ENCODE data around the gene SLC35F1. TPM values are rescaled to one million over a fixed set of nuclear protein-coding genes. Genes with fewer than 3 reads are reported as not detected.

The SLC35F1 gene
- total and polyA plus RNA-seq, 2 donors (not counting 3 experiments of a cell fraction or from before 2014, with no cell fraction given), result not detected

DNA sequence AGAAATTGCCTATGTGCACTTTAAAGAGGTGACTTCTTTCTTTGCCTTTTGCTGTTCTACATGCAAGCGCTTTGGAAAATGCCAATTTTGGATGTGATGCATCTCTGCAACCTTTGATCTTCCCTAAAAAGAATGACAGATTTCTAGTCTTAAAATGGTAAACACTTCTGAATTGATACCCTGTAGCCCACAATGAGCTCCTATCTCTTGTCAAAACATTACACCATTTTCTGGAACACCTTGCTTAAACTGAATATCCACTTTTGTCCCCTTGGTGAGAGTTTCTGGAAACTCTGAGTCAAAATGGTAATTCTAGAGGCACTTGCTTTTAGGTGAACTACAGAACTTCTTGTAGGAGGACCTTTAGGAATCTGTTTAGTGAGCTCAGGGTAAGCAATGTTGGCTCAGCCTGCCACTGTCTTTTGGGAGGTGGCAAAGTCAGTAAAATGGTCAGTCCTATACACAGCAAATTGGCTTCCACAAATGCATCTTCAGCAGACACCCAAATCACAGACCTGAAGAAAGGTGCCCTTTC is 216.5 kb downstream of the SLC35F1 start:
- no peaks in the 10 kb centered on the region for H3K27me3 ChIP-seq (ENCODE audit: control insufficient read depth in 2 of 2, insufficient read depth in 2 of 2, low read length in 2 of 2)
- no peaks in the 10 kb centered on the region for H3K36me3 ChIP-seq (ENCODE audit: control insufficient read depth in 2 of 2, extremely low read depth in 1 of 2, insufficient read depth in 2 of 2, low read length in 2 of 2)
- H3K79me2 ChIP-seq (ENCODE audit: control insufficient read depth, insufficient read depth, low read length), result no peaks in the 10 kb centered on the region
- no peak for FAIRE-seq
- no peak overlapping the region for H3K4me3 ChIP-seq (replicated peaks in 1 of 3; ENCODE audit: insufficient read depth in 1 of 3, low read depth in 1 of 3, low read length in 3 of 3)
- H4K20me1 ChIP-seq (replicated peaks; ENCODE audit: control insufficient read depth, extremely low read depth, insufficient read depth, low read length), result no peaks in the 10 kb centered on the region
- H3K4me1 ChIP-seq (ENCODE audit: control insufficient read depth, extremely low read depth, insufficient read depth, low read length), result no peaks in the 10 kb centered on the region
- no peak for DNase-seq (ENCODE audit: low read depth, low spot score)
- TF ChIP-seq FOS (IDR thresholded peaks at IDR 0.05; ENCODE audit: borderline replicate concordance, insufficient read depth, low read length) (no peak), GATA2 (IDR thresholded peaks at IDR 0.05; ENCODE audit: insufficient read depth, insufficient read length, low read depth, low read length) (no peak), POLR2A (IDR thresholded peaks at IDR 0.05; ENCODE audit: low read depth, low read length) (no peak), EZH2 (IDR thresholded peaks at IDR 0.05; ENCODE audit: borderline replicate concordance, low read depth, low read length, severe bottlenecking) (no peak)
- dilution Hi-C loops (cut with MboI; ENCODE audit: extremely low pct_ligation_motif_present, low sequenced_read_pairs), result no loop called here
- H2AFZ ChIP-seq (ENCODE audit: low read depth, low read length), result no peak overlapping the region
- BruUV-seq (replicated peaks), result no TSS peak
- H3K9ac ChIP-seq (replicated peaks; ENCODE audit: extremely low read depth, insufficient read depth, low read length), result no peak overlapping the region
- H3K27ac ChIP-seq (ENCODE audit: insufficient read depth, low read depth, low read length), result no peak overlapping the region
- no peaks in the 10 kb centered on the region for H3K9me3 ChIP-seq (replicated peaks; ENCODE audit: control insufficient read depth, insufficient read depth, low read length)
- no peak overlapping the region for H3K4me2 ChIP-seq (ENCODE audit: insufficient read depth, low read length)
- CTCF ChIA-PET, result no interaction called here
- H3K9me1 ChIP-seq (replicated peaks; ENCODE audit: control insufficient read depth, extremely low read depth, insufficient read depth, low read length), result no peaks in the 10 kb centered on the region
- intact Hi-C loops (cut with micrococcal nuclease), result no loop called here
- POLR2A ChIA-PET, result no interaction called here

DNA sequence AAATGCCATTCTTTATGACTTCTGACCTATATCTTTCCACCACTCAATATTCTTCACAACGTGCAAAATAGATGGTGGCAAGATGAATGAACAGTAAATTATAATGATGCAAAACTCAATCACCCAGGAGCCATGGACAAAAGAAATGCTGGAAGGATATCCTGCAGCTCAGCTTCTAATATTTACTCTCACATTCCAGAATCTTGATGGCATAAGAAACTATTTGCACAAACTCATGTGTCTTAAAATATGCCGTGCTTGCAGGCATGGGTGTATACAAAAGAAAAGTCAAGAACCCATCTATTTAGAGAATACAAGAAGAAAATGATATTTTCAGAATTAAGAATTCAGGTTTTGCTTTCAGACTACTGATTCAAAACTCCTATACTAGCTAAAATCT is 217.8 kb downstream of the SLC35F1 start:
- dilution Hi-C loops (cut with MboI; ENCODE audit: extremely low pct_ligation_motif_present, low sequenced_read_pairs) (no loop called here), intact Hi-C loops (cut with micrococcal nuclease) (no loop called here)
- Histone ChIP-seq H3K9me1 (replicated peaks; ENCODE audit: control insufficient read depth, extremely low read depth, insufficient read depth, low read length) (no peaks in the 10 kb centered on the region), H3K4me2 (ENCODE audit: insufficient read depth, low read length) (no peak overlapping the region), H4K20me1 (replicated peaks; ENCODE audit: control insufficient read depth, extremely low read depth, insufficient read depth, low read length) (no peaks in the 10 kb centered on the region), H3K27ac (ENCODE audit: insufficient read depth, low read depth, low read length) (no peak overlapping the region), H3K9me3 (replicated peaks; ENCODE audit: control insufficient read depth, insufficient read depth, low read length) (no peaks in the 10 kb centered on the region), H3K79me2 (ENCODE audit: control insufficient read depth, insufficient read depth, low read length) (no peaks in the 10 kb centered on the region), H3K27me3 (ENCODE audit: control insufficient read depth in 2 of 2, insufficient read depth in 2 of 2, low read length in 2 of 2) (no peaks in the 10 kb centered on the region), H3K4me1 (ENCODE audit: control insufficient read depth, extremely low read depth, insufficient read depth, low read length) (no peaks in the 10 kb centered on the region), H3K4me3 (replicated peaks in 1 of 3; ENCODE audit: insufficient read depth in 1 of 3, low read depth in 1 of 3, low read length in 3 of 3) (no peak overlapping the region), H3K36me3 (ENCODE audit: control insufficient read depth in 2 of 2, extremely low read depth in 1 of 2, insufficient read depth in 2 of 2, low read length in 2 of 2) (no peaks in the 10 kb centered on the region), H3K9ac (replicated peaks; ENCODE audit: extremely low read depth, insufficient read depth, low read length) (no peak overlapping the region), H2AFZ (ENCODE audit: low read depth, low read length) (no peak overlapping the region)
- FAIRE-seq (no peak), DNase-seq (ENCODE audit: low read depth, low spot score) (no peak)
- TF ChIP-seq EZH2 (IDR thresholded peaks at IDR 0.05; ENCODE audit: borderline replicate concordance, low read depth, low read length, severe bottlenecking) (no peak), JUN (IDR thresholded peaks at IDR 0.05; ENCODE audit: borderline replicate concordance, insufficient read depth, insufficient read length, low read depth) (no peak), GATA2 (IDR thresholded peaks at IDR 0.05; ENCODE audit: insufficient read depth, insufficient read length, low read depth, low read length) (no peak), FOS (IDR thresholded peaks at IDR 0.05; ENCODE audit: borderline replicate concordance, insufficient read depth, low read length) (no peak), POLR2A (IDR thresholded peaks at IDR 0.05; ENCODE audit: low read depth, low read length) (no peak), POLR2AphosphoS5 (IDR thresholded peaks at IDR 0.05; ENCODE audit: insufficient read depth, low read depth, low read length) (no peak), MYC (IDR thresholded peaks at IDR 0.05; ENCODE audit: low read depth, low read length) (no peak)
- TF ChIP-seq, protein P1, sequence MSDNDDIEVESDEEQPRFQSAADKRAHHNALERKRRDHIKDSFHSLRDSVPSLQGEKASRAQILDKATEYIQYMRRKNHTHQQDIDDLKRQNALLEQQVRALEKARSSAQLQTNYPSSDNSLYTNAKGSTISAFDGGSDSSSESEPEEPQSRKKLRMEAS (IDR thresholded peaks at IDR 0.05; ENCODE audit: insufficient read depth, insufficient read length), result no peak
- TF ChIP-seq, protein P2, sequence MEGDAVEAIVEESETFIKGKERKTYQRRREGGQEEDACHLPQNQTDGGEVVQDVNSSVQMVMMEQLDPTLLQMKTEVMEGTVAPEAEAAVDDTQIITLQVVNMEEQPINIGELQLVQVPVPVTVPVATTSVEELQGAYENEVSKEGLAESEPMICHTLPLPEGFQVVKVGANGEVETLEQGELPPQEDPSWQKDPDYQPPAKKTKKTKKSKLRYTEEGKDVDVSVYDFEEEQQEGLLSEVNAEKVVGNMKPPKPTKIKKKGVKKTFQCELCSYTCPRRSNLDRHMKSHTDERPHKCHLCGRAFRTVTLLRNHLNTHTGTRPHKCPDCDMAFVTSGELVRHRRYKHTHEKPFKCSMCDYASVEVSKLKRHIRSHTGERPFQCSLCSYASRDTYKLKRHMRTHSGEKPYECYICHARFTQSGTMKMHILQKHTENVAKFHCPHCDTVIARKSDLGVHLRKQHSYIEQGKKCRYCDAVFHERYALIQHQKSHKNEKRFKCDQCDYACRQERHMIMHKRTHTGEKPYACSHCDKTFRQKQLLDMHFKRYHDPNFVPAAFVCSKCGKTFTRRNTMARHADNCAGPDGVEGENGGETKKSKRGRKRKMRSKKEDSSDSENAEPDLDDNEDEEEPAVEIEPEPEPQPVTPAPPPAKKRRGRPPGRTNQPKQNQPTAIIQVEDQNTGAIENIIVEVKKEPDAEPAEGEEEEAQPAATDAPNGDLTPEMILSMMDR (IDR thresholded peaks at IDR 0.05; ENCODE audit: extremely low read depth in 1 of 2, insufficient read depth in 1 of 2, low read depth in 1 of 2, low read length in 2 of 2), result no peak
- no TSS peak for BruUV-seq (replicated peaks)
- ChIA-PET CTCF (no interaction called here), POLR2A (no interaction called here)

Data from endothelial cell of umbilical vein (primary cell).